ENCODE results near the gene PLIN5. TPM values are rescaled to one million over a fixed set of nuclear protein-coding genes. Genes with fewer than 3 reads are reported as not detected.

Gene PLIN5
- total RNA-seq, 1 experiment from 2014 or later = not detected

DNA sequence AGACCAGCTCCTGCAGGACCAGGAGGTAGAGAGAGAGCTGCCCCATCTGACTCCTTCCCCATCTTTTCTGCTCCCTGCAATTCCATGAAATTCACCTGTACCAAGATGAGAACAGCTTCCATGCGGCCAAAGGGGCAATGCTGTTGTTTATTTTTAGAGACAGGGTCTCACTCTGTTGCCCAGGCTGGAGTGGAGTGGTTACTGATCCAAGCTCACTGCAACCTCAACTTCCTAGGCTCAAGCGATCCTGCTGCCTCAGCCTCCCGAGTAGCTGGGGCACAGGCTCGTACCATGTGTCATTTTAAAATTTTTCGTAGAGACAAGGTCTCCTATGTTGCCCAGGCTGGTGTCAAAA lies 13.2 kb downstream of the PLIN5 start:
- DNase-seq (ENCODE audit: low spot score) = no peak

- DNase-seq (ENCODE audit: low spot score) = peak; percentile 61
Observed at GRCh38 chr19:4521170-4521887, 13.7 kb downstream of the PLIN5 start.

GRCh38 chr19:4519521-4520277 lies 15.3 kb downstream of the PLIN5 start:
- DNase-seq (ENCODE audit: low spot score) = no peak

DNA sequence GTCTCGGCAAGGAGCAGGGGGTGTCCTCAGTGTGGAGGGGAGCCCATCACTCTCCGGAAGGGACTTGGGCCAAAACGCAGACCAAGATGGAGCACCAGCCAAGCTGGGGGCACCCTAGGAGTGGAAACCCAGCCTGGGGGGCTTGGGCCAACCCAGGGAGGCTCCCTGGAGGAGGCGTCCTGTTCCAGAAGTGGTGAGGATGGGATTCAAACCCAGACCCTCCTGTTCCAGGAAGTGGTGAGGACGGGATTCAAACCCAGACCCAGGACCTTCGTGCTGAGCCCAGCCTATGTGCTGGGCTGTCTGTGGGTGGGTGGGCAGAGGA lies 15.9 kb downstream of the PLIN5 start:
- DNase-seq (ENCODE audit: low spot score) = no peak

GRCh38 chr19:4518345-4519171 lies 16.5 kb downstream of the PLIN5 start, which contains the start of gene PLIN4:
Gene PLIN4 (minus strand): TSS chr19:4518486. CDS start chr19:4518272, 214 bp downstream.
- DNase-seq (ENCODE audit: low spot score) = no peak

GRCh38 chr19:4517451-4518057 lies 17.5 kb downstream of the PLIN5 start:
- no peak for DNase-seq (ENCODE audit: low spot score)

DNA sequence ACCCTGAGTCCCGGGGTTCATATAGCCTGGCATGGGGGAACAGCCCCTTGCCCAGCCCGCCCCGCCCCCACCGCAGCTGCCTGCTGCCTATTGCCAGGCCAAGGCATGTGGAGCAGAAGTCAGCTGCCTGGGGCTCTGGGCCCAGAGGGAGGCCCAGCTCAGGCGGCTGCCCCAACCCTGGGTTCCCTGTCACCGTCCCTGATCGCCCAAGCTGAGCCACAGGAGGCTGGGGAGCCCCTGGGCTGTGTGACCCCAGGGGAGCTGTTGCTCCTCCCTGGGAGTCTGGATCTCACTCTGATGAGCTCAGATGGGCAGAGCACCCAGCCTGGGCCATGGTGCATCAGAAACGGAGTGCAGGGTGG lies 18.1 kb downstream of the PLIN5 start:
- no peak for DNase-seq (ENCODE audit: low spot score)

GRCh38 chr19:4516199-4516938 lies 18.7 kb downstream of the PLIN5 start:
- no peak for DNase-seq (ENCODE audit: low spot score)

DNA sequence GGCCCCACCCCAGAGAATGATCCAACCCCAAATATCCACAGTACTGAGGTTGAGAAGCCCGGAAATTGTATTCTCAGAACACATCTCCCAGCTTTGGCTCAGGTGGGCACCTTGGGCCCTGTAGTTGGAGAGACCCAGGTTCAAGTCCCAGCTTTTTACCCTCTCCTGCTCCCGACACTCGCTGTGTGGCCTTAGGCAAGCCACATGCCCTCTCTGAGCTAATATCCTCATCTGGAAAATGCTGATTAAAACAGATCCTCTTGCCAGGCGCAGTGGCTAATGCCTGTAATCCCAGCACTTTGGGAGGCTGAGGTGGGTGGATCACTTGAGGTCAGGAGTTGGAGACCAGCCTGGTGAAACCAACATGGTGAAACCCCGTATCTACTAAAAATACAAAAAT lies 19.3 kb downstream of the PLIN5 start:
- no peak for DNase-seq (ENCODE audit: low spot score)

- DNase-seq (ENCODE audit: low spot score) = no peak
Observed at GRCh38 chr19:4513248-4513647, 21.8 kb downstream of the PLIN5 start.

DNA sequence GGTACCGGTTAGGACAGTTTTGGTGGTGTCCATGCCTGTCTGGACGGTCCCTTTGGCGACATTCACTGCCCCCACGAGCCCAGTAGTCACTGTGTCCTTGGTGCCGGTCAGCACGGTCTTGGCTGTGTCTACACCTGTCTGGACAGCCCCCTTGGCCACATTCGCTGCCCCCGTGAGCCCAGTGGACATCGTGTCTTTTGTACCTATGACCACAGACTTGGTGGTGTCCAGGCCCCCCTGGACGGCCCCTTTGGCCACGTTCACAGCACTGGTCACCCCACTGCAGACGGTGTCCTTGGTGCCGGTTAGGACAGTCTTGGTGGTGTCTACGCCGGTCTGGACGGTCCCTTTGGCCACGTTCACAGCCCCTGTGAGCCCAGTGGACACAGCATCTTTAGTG lies 23.0 kb downstream of the PLIN5 start:
- DNase-seq (ENCODE audit: low spot score) = no peak

GRCh38 chr19:4511300-4512054 lies 23.5 kb downstream of the PLIN5 start:
- no peak for DNase-seq (ENCODE audit: low spot score)

- no peak for DNase-seq (ENCODE audit: low spot score)
Observed at GRCh38 chr19:4510435-4511255, 24.4 kb downstream of the PLIN5 start.

- no peak for DNase-seq (ENCODE audit: low spot score)
Observed at GRCh38 chr19:4508698-4509097, 26.3 kb downstream of the PLIN5 start.

GRCh38 chr19:4507804-4508203 lies 27.2 kb downstream of the PLIN5 start:
- no peak for DNase-seq (ENCODE audit: low spot score)

GRCh38 chr19:4507150-4507452 lies 27.9 kb downstream of the PLIN5 start:
- no peak for DNase-seq (ENCODE audit: low spot score)

GRCh38 chr19:4506449-4507149 lies 28.4 kb downstream of the PLIN5 start:
- DNase-seq (ENCODE audit: low spot score) = peak; percentile 80

- no peak for DNase-seq (ENCODE audit: low spot score)
Observed at GRCh38 chr19:4505570-4506448, 29.2 kb downstream of the PLIN5 start.

All from A172 (cell line).